ENCODE data around the gene OR1K1.

The OR1K1 gene

GRCh38 chr9:122810306-122810946 lies 10.5 kb downstream of the OR1K1 start:
- TF ChIP-seq CTCF (IDR thresholded peaks at IDR 0.05; ENCODE audit: low read depth, low read length): peak; percentile 59
- no peak overlapping the region for H3K4me3 ChIP-seq (ENCODE audit: low read depth, low read length)
- peak; percentile 75 for DNase-seq (ENCODE audit: low read depth, low spot score)
- in situ Hi-C loops (cut with HindIII; ENCODE audit: low sequenced_read_pairs): no loop called here

- in situ Hi-C loops (cut with HindIII; ENCODE audit: low sequenced_read_pairs): no loop called here
- no peak overlapping the region for H3K4me3 ChIP-seq (ENCODE audit: low read depth, low read length)
- DNase-seq (ENCODE audit: low read depth, low spot score): no peak
- no peak for TF ChIP-seq CTCF (IDR thresholded peaks at IDR 0.05; ENCODE audit: low read depth, low read length)
Observed at GRCh38 chr9:122812736-122813135, 12.8 kb downstream of the OR1K1 start.

GRCh38 chr9:122814545-122814944 lies 14.6 kb downstream of the OR1K1 start:
- no peak for DNase-seq (ENCODE audit: low read depth, low spot score)
- no peak for TF ChIP-seq CTCF (IDR thresholded peaks at IDR 0.05; ENCODE audit: low read depth, low read length)
- in situ Hi-C loops (cut with HindIII; ENCODE audit: low sequenced_read_pairs): no loop called here
- H3K4me3 ChIP-seq (ENCODE audit: low read depth, low read length): no peak overlapping the region

- no peak for TF ChIP-seq CTCF (IDR thresholded peaks at IDR 0.05; ENCODE audit: low read depth, low read length)
- in situ Hi-C loops (cut with HindIII; ENCODE audit: low sequenced_read_pairs): no loop called here
- H3K4me3 ChIP-seq (ENCODE audit: low read depth, low read length): no peak overlapping the region
- no peak for DNase-seq (ENCODE audit: low read depth, low spot score)
Observed at GRCh38 chr9:122815544-122815943, 15.6 kb downstream of the OR1K1 start.

- in situ Hi-C loops (cut with HindIII; ENCODE audit: low sequenced_read_pairs): no loop called here
- H3K4me3 ChIP-seq (ENCODE audit: low read depth, low read length): no peak overlapping the region
- DNase-seq (ENCODE audit: low read depth, low spot score): peak; percentile 32
- no peak for TF ChIP-seq CTCF (IDR thresholded peaks at IDR 0.05; ENCODE audit: low read depth, low read length)
Observed at GRCh38 chr9:122816163-122816867, 16.4 kb downstream of the OR1K1 start.

- in situ Hi-C loops (cut with HindIII; ENCODE audit: low sequenced_read_pairs): no loop called here
- no peak for TF ChIP-seq CTCF (IDR thresholded peaks at IDR 0.05; ENCODE audit: low read depth, low read length)
- DNase-seq (ENCODE audit: low read depth, low spot score): peak; percentile 69
- H3K4me3 ChIP-seq (ENCODE audit: low read depth, low read length): no peak overlapping the region
Observed at GRCh38 chr9:122819326-122819725, 19.4 kb downstream of the OR1K1 start.

Data from astrocyte of the spinal cord (primary cell).